RWPE2 (cell line): ENCODE data around the gene MFSD6.

Experiments used
- ATAC-seq: fragments of 200-7000 bp; cut with Tn5 transposase; 3 replicates; pipeline ENCODE4 v1.9.1; 2021; ENCODE audit warnings: low read depth
- DNase-seq: peaks from one replicate; pipeline ENCODE4 v3.0.0-alpha.2; 2020; ENCODE audit warnings: low spot score
- H3K27ac ChIP-seq: fragments of 450-650 bp; 2 replicates; pipeline ENCODE4 v1.5.1; 2017; ENCODE audit warnings: mild to moderate bottlenecking; ENCODE audit not compliant: poor library complexity, severe bottlenecking
- H3K27me3 ChIP-seq: fragments of 250-450 bp; sonication (Bioruptor Pico); 2 replicates; pipeline ENCODE4 v1.5.1; 2021; ENCODE audit warnings: mild to moderate bottlenecking, moderate library complexity; ENCODE audit not compliant: insufficient read depth, poor library complexity, severe bottlenecking
- H3K36me3 ChIP-seq: fragments of 250-450 bp; sonication (Bioruptor Pico); 2 replicates; pipeline ENCODE4 v1.5.1; 2020; ENCODE audit warnings: low read depth, mild to moderate bottlenecking, moderate library complexity
- H3K4me1 ChIP-seq: fragments of 250-450 bp; sonication (Bioruptor Pico); 2 replicates; pipeline ENCODE4 v1.5.1; 2021; ENCODE audit warnings: mild to moderate bottlenecking, moderate library complexity; ENCODE audit not compliant: insufficient read depth, poor library complexity, severe bottlenecking
- H3K4me3 ChIP-seq: fragments of 250-450 bp; sonication (Bioruptor Pico); 2 replicates; pipeline ENCODE4 v1.5.1; 2021; ENCODE audit warnings: mild to moderate bottlenecking, moderate library complexity; ENCODE audit not compliant: severe bottlenecking
- H3K9me3 ChIP-seq: fragments of 250-450 bp; sonication (Bioruptor Pico); 2 replicates; pipeline ENCODE4 v1.5.1; 2021; ENCODE audit warnings: mild to moderate bottlenecking, moderate library complexity; ENCODE audit not compliant: severe bottlenecking
- CTCF ChIP-seq: fragments of 450-650 bp; IDR thresholded peaks from one replicate; pipeline ENCODE4 v1.5.1; 2017; ENCODE audit warnings: mild to moderate bottlenecking, moderate library complexity; ENCODE audit not compliant: poor library complexity, severe bottlenecking

The MFSD6 gene

GRCh38 chr2:190524928-190525327, 116.8 kb downstream of the MFSD6 start:
- Histone ChIP-seq H3K4me3 (no peak overlapping the region), H3K27me3 (no peaks in the 10 kb centered on the region), H3K36me3 (peaks cover 9% of the 10 kb centered on the region; the same call in 1 of the 2 replicates), H3K27ac (no peak overlapping the region), H3K4me1 (peaks cover 3% of the 10 kb centered on the region), H3K9me3 (no peaks in the 10 kb centered on the region)
- ATAC-seq (no peak), DNase-seq (no peak)
- TF ChIP-seq CTCF, result no peak

GRCh38 chr2:190526105-190526750, 118.1 kb downstream of the MFSD6 start:
- peaks cover 9% of the 10 kb centered on the region; the same call in 1 of the 2 replicates for H3K36me3 ChIP-seq
- H3K27me3 ChIP-seq, result no peaks in the 10 kb centered on the region
- H3K4me1 ChIP-seq, result peaks cover 3% of the 10 kb centered on the region
- H3K27ac ChIP-seq, result no peak overlapping the region
- ATAC-seq (no peak), DNase-seq (no peak)
- no peak for TF ChIP-seq CTCF
- no peaks in the 10 kb centered on the region for H3K9me3 ChIP-seq
- no peak overlapping the region for H3K4me3 ChIP-seq

GRCh38 chr2:190527214-190527613, 119.1 kb downstream of the MFSD6 start:
- Histone ChIP-seq H3K27me3 (no peaks in the 10 kb centered on the region), H3K27ac (no peak overlapping the region), H3K4me1 (peaks cover 10% of the 10 kb centered on the region), H3K9me3 (no peaks in the 10 kb centered on the region), H3K4me3 (no peak overlapping the region), H3K36me3 (peaks cover 9% of the 10 kb centered on the region; the same call in 1 of the 2 replicates)
- DNase-seq (no peak), ATAC-seq (no peak)
- no peak for TF ChIP-seq CTCF

DNA sequence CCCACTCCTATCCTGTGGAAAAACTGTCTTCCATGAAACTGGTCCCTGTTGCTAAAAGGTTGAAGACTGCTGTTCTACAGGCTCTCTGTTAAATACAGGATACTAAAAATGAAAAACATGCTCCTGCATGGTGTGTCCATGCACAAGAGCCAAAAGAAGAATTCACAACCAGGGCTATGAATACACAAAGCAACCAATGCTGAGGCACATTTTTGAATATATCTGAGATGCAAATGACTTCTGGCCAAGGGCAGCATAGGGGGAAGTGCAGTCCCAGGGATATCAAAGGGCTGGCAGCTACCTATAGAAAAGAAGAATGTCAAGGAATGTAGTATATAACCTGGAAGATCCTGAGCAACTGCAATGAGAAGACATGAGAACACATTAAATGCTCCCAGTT, 119.8 kb downstream of the MFSD6 start:
- no peak for ATAC-seq
- no peak for TF ChIP-seq CTCF

GRCh38 chr2:190528521-190529001, 120.4 kb downstream of the MFSD6 start:
- H3K36me3 ChIP-seq, result 0 out of 2 replicates have a peak, but pooled peaks cover under 1% of the 10 kb centered on the region
- H3K4me3 ChIP-seq, result no peak overlapping the region
- H3K9me3 ChIP-seq, result no peaks in the 10 kb centered on the region
- ATAC-seq (peak; percentile 60), DNase-seq (no peak)
- H3K27ac ChIP-seq, result no peak overlapping the region
- H3K4me1 ChIP-seq, result peaks cover 11% of the 10 kb centered on the region
- no peaks in the 10 kb centered on the region for H3K27me3 ChIP-seq
- no peak for TF ChIP-seq CTCF

More for the DNA sequence above, 119.8 kb downstream of the MFSD6 start:
- DNase-seq, result no peak
- H3K36me3 ChIP-seq, result peaks cover 7% of the 10 kb centered on the region; the same call in 1 of the 2 replicates
- H3K9me3 ChIP-seq, result no peaks in the 10 kb centered on the region
- no peak overlapping the region for H3K4me3 ChIP-seq
- no peaks in the 10 kb centered on the region for H3K27me3 ChIP-seq
- H3K27ac ChIP-seq, result no peak overlapping the region
- H3K4me1 ChIP-seq, result peaks cover 11% of the 10 kb centered on the region
